Measurements from ENCODE around the gene PYDC1. TPM values are rescaled to one million over a fixed set of nuclear protein-coding genes. Genes with fewer than 3 reads are reported as not detected.
A peak's percentile ranks its signal among the peaks of the same experiment; 100 is the strongest.

The PYDC1 gene
- total and polyA plus RNA-seq, 2 of the 13 experiments (the other 11 are each of a cell fraction or from before 2014, with no cell fraction given) = not detected

- TF ChIP-seq PRDM15 (CRISPR knock-in tag; IDR thresholded peaks at IDR 0.05) (no peak), FOXK2 (IDR thresholded peaks at IDR 0.05) (no peak), ZNF263 (CRISPR knock-in tag; IDR thresholded peaks at IDR 0.05) (peak; percentile 99), MAZ (IDR thresholded peaks at IDR 0.05; ENCODE audit: borderline replicate concordance, low read depth, low read length) (no peak), MAZ (CRISPR knock-in tag; IDR thresholded peaks at IDR 0.05; ENCODE audit: low read depth) (no peak), ZNF329 (CRISPR knock-in tag; IDR thresholded peaks at IDR 0.05; ENCODE audit: low read depth) (no peak), HNRNPH1 (optimal IDR thresholded peaks at IDR 0.05; ENCODE audit: low read depth, low read length) (peak; percentile 14), ZNF431 (CRISPR knock-in tag; IDR thresholded peaks at IDR 0.05; ENCODE audit: borderline replicate concordance, low read depth) (no peak)
- TF ChIP-seq, protein P1, sequence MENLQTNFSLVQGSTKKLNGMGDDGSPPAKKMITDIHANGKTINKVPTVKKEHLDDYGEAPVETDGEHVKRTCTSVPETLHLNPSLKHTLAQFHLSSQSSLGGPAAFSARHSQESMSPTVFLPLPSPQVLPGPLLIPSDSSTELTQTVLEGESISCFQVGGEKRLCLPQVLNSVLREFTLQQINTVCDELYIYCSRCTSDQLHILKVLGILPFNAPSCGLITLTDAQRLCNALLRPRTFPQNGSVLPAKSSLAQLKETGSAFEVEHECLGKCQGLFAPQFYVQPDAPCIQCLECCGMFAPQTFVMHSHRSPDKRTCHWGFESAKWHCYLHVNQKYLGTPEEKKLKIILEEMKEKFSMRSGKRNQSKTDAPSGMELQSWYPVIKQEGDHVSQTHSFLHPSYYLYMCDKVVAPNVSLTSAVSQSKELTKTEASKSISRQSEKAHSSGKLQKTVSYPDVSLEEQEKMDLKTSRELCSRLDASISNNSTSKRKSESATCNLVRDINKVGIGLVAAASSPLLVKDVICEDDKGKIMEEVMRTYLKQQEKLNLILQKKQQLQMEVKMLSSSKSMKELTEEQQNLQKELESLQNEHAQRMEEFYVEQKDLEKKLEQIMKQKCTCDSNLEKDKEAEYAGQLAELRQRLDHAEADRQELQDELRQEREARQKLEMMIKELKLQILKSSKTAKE (CRISPR knock-in tag; IDR thresholded peaks at IDR 0.05; ENCODE audit: borderline replicate concordance) = no peak
These were observed 15.9 kb downstream of the PYDC1 start (continued) for GRCh38 chr16:31200821-31201568.

All from HepG2 (cell line).